A673 (cell line): ENCODE measurements around the gene ZNF775. TPM values are rescaled to one million over a fixed set of nuclear protein-coding genes. Genes with fewer than 3 reads are reported as not detected.

Experiments
- BruUV-seq: library from RNA; stranded (reverse); fragments of 400-500 nt; replicated peaks from 2 replicates; lab custom pipeline; 2021; lab: Mats Ljungman, UMichigan
- CTCF ChIA-PET: fragments of 300-600 bp; sonication (Branson Sonifier 250); formaldehyde crosslinking; loops from one replicate; lab custom pipeline; 2022; ENCODE audit warnings: antibody characterized with exemption; lab: Charles Lee
- POLR2A ChIA-PET: fragments of 300-600 bp; sonication (Branson Sonifier 250); formaldehyde crosslinking; loops from one replicate; lab custom pipeline; 2022; ENCODE audit warnings: antibody characterized with exemption; ENCODE audit not compliant: low non-redundant PET; lab: Charles Lee
- DNase-seq: peaks from one replicate; pipeline ENCODE4 v3.0.0-alpha.2; 2015; ENCODE audit warnings: low spot score
- H3K27ac ChIP-seq: fragments of 200-600 bp; sonication (generic); 2 replicates; pipeline ENCODE4 v1.5.1; 2016; ENCODE audit warnings: mixed run types, low read depth, mild to moderate bottlenecking, mixed read lengths, antibody characterized with exemption, low read length; ENCODE audit not compliant: poor library complexity, severe bottlenecking
- H3K27me3 ChIP-seq: fragments of 200-600 bp; sonication (generic); replicated peaks from 2 replicates; pipeline ENCODE4 v1.6.1; 2017; ENCODE audit warnings: mixed run types, low read depth, mild to moderate bottlenecking, mixed read lengths, antibody characterized with exemption, low read length; ENCODE audit not compliant: insufficient read depth, poor library complexity
- H3K36me3 ChIP-seq: fragments of 200-600 bp; sonication (generic); 2 replicates; pipeline ENCODE4 v1.6.1; 2016; ENCODE audit warnings: mixed run types, mild to moderate bottlenecking, mixed read lengths, antibody characterized with exemption, low read length; ENCODE audit not compliant: insufficient read depth, poor library complexity, severe bottlenecking
- H3K4me1 ChIP-seq: fragments of 200-600 bp; sonication (generic); 2 replicates; pipeline ENCODE4 v1.6.1; 2017; ENCODE audit warnings: mixed run types, mild to moderate bottlenecking, mixed read lengths, antibody characterized with exemption, low read length; ENCODE audit not compliant: insufficient read depth, poor library complexity, severe bottlenecking
- H3K4me3 ChIP-seq: fragments of 200-600 bp; sonication (generic); 2 replicates; pipeline ENCODE4 v1.5.1; 2016; ENCODE audit warnings: low read depth, mixed run types, mild to moderate bottlenecking, mixed read lengths, low read length; ENCODE audit not compliant: poor library complexity, severe bottlenecking
- H3K9me3 ChIP-seq: fragments of 200-600 bp; sonication (generic); 2 replicates; pipeline ENCODE4 v1.6.1; 2016; ENCODE audit warnings: mixed run types, low read depth, mild to moderate bottlenecking, mixed read lengths, antibody characterized with exemption, low read length; ENCODE audit not compliant: poor library complexity, severe bottlenecking
- EZH2 ChIP-seq: fragments of 200-600 bp; sonication (generic); IDR thresholded peaks from 2 replicates; pipeline ENCODE4 v1.6.1; 2017; ENCODE audit warnings: borderline replicate concordance, low read depth, mild to moderate bottlenecking, mixed read lengths, antibody characterized with exemption, low read length; ENCODE audit not compliant: poor library complexity, severe bottlenecking
- intact Hi-C: fragments of 100-400 bp; cut with micrococcal nuclease; formaldehyde crosslinking; loops from one replicate; pipeline ENCODE4 v1.10.0; 2022; ENCODE audit not compliant: unreplicated experiment
- total RNA-seq: library from RNA; stranded (reverse); gene quantifications from 2 replicates; pipeline ENCODE4 v1.2.3, GENCODE V29; 2021
- TF ChIP-seq, protein P1 (sequence below): fragments of 300-800, 200-600 bp; sonication (generic); conservative IDR thresholded peaks from 2 replicates; pipeline ENCODE4 v1.5.1; 2017; ENCODE audit warnings: low read depth, mild to moderate bottlenecking, antibody characterized with exemption, low read length, moderate library complexity, mixed read lengths

Gene ZNF775
- total RNA-seq, 1 experiment from 2014 or later: 12.1 TPM

- intact Hi-C loops: no loop called here
- no TSS peak for BruUV-seq
- peaks cover 6% of the 10 kb centered on the region for H3K36me3 ChIP-seq
- H3K4me1 ChIP-seq: peaks cover 18% of the 10 kb centered on the region
- no peaks in the 10 kb centered on the region for H3K27me3 ChIP-seq
- no peak overlapping the region for H3K4me3 ChIP-seq
- no peaks in the 10 kb centered on the region for H3K9me3 ChIP-seq
- POLR2A ChIA-PET: no interaction called here
- no peak for DNase-seq
- CTCF ChIA-PET: no interaction called here
- H3K27ac ChIP-seq: no peak overlapping the region
- TF ChIP-seq, protein P1, sequence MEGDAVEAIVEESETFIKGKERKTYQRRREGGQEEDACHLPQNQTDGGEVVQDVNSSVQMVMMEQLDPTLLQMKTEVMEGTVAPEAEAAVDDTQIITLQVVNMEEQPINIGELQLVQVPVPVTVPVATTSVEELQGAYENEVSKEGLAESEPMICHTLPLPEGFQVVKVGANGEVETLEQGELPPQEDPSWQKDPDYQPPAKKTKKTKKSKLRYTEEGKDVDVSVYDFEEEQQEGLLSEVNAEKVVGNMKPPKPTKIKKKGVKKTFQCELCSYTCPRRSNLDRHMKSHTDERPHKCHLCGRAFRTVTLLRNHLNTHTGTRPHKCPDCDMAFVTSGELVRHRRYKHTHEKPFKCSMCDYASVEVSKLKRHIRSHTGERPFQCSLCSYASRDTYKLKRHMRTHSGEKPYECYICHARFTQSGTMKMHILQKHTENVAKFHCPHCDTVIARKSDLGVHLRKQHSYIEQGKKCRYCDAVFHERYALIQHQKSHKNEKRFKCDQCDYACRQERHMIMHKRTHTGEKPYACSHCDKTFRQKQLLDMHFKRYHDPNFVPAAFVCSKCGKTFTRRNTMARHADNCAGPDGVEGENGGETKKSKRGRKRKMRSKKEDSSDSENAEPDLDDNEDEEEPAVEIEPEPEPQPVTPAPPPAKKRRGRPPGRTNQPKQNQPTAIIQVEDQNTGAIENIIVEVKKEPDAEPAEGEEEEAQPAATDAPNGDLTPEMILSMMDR: no peak
- TF ChIP-seq EZH2: no peak
Measured at GRCh38 chr7:150381785-150382122, 2.6 kb downstream of the ZNF775 start.

DNA sequence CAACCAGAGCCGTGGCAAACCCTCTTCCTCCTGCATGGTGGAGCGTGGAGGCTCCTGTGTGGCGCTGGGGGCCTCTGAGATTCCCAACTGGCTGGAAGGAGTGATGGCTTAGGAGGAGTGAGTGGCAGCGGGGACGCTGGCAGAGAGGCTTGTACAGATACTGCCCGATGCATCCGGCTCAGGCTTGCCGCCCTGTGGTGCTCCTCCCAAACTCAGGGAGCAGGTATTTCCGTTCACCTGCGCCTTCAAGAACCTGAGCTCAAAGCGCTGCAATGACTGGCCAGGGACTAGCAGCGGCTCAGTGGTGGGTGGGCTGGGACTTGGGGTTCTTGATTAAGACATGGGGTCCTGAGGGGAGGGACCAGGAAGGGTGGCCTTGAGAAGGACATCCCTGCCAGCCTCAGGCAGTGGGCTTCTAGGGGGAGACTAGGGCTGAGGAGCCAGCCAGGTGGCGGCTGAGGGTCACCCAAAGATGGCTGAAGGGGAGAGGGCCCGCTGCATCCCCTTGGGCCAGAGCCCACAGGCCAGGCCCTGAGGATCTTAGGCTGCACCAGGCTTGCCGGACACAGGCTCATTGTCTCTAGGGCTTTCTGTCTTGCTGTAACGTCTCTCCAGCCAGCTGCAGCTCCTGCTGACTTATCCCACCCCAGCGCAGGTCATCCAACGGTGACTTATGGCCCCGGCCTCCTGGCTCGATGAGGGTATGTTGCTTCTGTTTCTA is 3.2 kb downstream of the ZNF775 start:
- no peaks in the 10 kb centered on the region for H3K9me3 ChIP-seq
- ChIA-PET POLR2A (no interaction called here), CTCF (no interaction called here)
- TF ChIP-seq, protein P1: no peak
- no peak for TF ChIP-seq EZH2
- no TSS peak for BruUV-seq
- no peak for DNase-seq
- intact Hi-C loops: no loop called here
- H3K36me3 ChIP-seq: peaks cover 6% of the 10 kb centered on the region
- no peaks in the 10 kb centered on the region for H3K27me3 ChIP-seq
- no peak overlapping the region for H3K4me3 ChIP-seq
- H3K27ac ChIP-seq: no peak overlapping the region
- H3K4me1 ChIP-seq: peaks cover 18% of the 10 kb centered on the region

GRCh38 chr7:150382844-150383225 is 3.7 kb downstream of the ZNF775 start:
- Histone ChIP-seq H3K27me3 (no peaks in the 10 kb centered on the region), H3K36me3 (peaks cover 6% of the 10 kb centered on the region), H3K4me1 (peaks cover 18% of the 10 kb centered on the region), H3K4me3 (no peak overlapping the region), H3K27ac (no peak overlapping the region), H3K9me3 (no peaks in the 10 kb centered on the region)
- no peak for DNase-seq
- TF ChIP-seq, protein P1: no peak
- TF ChIP-seq EZH2: no peak
- no TSS peak for BruUV-seq
- intact Hi-C loops: no loop called here
- ChIA-PET CTCF (no interaction called here), POLR2A (no interaction called here)
